Endothelial cell (in vitro differentiated cells): Measurements from ENCODE around the gene MIB2. TPM values are rescaled to one million over a fixed set of nuclear protein-coding genes. Genes with fewer than 3 reads are reported as not detected.
"Not testable (repeated sequence)": the region's sequence is repeated elsewhere in the genome, so short reads cannot be mapped to it uniquely, and the experiment has no call there.

Experiments
- DNase-seq: peaks from one replicate; pipeline ENCODE4 v3.0.0; 2021; ENCODE audit warnings: low spot score
- H3K27ac Mint-ChIP-seq: one replicate; pipeline ENCODE4 v1.8.0; 2021; ENCODE audit warnings: mixed read lengths, inconsistent platforms; ENCODE audit not compliant: unreplicated experiment
- H3K27me3 Mint-ChIP-seq: one replicate; pipeline ENCODE4 v1.8.0; 2021; ENCODE audit warnings: mild to moderate bottlenecking, moderate library complexity, mixed read lengths, inconsistent platforms; ENCODE audit not compliant: unreplicated experiment
- H3K36me3 Mint-ChIP-seq: one replicate; pipeline ENCODE4 v1.8.0; 2021; ENCODE audit warnings: mild to moderate bottlenecking, low read depth, mixed read lengths, inconsistent platforms; ENCODE audit not compliant: unreplicated experiment
- H3K4me1 Mint-ChIP-seq: one replicate; pipeline ENCODE4 v1.8.0; 2021; ENCODE audit warnings: mild to moderate bottlenecking, mixed read lengths, inconsistent platforms; ENCODE audit not compliant: unreplicated experiment
- H3K4me3 Mint-ChIP-seq: one replicate; pipeline ENCODE4 v1.8.0; 2021; ENCODE audit warnings: mild to moderate bottlenecking, mixed read lengths, inconsistent platforms; ENCODE audit not compliant: unreplicated experiment
- H3K9me3 Mint-ChIP-seq: one replicate; pipeline ENCODE4 v1.8.0; 2021; ENCODE audit warnings: mixed read lengths, inconsistent platforms; ENCODE audit not compliant: unreplicated experiment
- total RNA-seq: library from RNA; stranded (reverse); fragmentation: NEBNext Ultra II Directional; extraction: Animal tissue kit (Norgen Biotek cat#: 25700); gene quantifications from one replicate; pipeline ENCODE4 v1.2.1, GENCODE V29; 2021; ENCODE audit not compliant: unreplicated experiment
- TF ChIP-seq, protein P1 (sequence below): fragments of 200-600 bp; sonication (generic); IDR thresholded peaks from one replicate; pipeline ENCODE4 v1.5.0; 2021; ENCODE audit warnings: antibody characterized with exemption; ENCODE audit not compliant: unreplicated experiment

Gene MIB2
- total RNA-seq, 1 donor from 2014 or later: 84.4 TPM

DNA sequence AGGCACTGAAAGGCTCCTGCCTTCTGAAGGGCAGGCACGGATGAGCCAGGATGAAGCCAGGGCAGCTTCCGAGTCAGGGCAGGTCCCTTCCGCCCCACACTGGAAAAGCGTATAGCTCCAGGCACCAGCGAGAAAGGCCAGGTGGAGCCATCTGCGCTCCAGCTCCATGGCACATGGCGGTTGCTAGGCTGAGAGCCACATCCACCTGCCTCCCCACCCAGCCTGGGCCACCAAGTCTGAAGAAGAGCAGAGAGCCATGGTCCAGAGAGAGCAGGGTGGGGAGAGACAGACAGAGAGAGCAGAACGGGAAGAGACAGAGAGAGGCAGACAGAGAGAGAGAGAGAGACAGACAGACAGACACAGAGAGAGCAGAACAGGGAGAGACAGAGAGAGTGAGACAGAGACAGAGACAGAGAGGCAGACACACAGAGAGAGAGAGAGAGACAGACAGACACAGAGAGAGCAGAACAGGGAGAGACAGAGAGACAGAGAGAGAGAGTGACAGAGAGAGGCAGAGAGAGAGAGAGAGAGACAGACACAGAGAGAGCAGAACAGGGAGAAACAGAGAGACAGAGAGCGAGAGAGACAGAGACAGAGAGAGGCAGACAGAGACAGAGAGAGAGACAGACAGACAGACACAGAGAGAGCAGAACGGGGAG is 20.6 kb upstream of the MIB2 start:
- Mint-ChIP-seq H3K4me3 (no peak overlapping the region), H3K9me3 (no peaks in the 10 kb centered on the region), H3K4me1 (no peaks in the 10 kb centered on the region), H3K27ac (no peak overlapping the region), H3K36me3 (no peaks in the 10 kb centered on the region), H3K27me3 (peaks cover 14% of the 10 kb centered on the region)
- no peak for DNase-seq
- TF ChIP-seq, protein P1, sequence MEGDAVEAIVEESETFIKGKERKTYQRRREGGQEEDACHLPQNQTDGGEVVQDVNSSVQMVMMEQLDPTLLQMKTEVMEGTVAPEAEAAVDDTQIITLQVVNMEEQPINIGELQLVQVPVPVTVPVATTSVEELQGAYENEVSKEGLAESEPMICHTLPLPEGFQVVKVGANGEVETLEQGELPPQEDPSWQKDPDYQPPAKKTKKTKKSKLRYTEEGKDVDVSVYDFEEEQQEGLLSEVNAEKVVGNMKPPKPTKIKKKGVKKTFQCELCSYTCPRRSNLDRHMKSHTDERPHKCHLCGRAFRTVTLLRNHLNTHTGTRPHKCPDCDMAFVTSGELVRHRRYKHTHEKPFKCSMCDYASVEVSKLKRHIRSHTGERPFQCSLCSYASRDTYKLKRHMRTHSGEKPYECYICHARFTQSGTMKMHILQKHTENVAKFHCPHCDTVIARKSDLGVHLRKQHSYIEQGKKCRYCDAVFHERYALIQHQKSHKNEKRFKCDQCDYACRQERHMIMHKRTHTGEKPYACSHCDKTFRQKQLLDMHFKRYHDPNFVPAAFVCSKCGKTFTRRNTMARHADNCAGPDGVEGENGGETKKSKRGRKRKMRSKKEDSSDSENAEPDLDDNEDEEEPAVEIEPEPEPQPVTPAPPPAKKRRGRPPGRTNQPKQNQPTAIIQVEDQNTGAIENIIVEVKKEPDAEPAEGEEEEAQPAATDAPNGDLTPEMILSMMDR: no peak

DNA sequence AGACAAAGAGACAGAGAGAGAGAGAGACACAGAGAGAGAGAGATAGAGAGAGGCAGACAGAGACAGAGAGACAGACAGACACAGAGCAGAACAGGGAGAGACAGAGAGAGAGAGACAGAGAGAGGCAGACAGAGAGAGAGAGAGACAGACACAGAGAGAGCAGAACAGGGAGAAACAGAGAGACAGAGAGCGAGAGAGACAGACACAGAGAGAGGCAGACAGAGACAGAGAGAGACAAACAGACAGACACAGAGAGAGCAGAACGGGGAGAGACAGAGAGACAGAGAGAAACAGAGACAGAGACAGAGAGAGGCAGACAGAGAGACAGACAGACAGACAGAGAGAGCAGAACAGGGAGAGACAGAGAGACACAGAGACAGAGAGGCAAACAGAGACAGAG is 20.0 kb upstream of the MIB2 start:
- not testable (repeated sequence) for H3K4me3 Mint-ChIP-seq, H3K4me1 Mint-ChIP-seq, DNase-seq, H3K36me3 Mint-ChIP-seq, H3K9me3 Mint-ChIP-seq, H3K27ac Mint-ChIP-seq
- peaks cover 14% of the 10 kb centered on the region for H3K27me3 Mint-ChIP-seq

DNA sequence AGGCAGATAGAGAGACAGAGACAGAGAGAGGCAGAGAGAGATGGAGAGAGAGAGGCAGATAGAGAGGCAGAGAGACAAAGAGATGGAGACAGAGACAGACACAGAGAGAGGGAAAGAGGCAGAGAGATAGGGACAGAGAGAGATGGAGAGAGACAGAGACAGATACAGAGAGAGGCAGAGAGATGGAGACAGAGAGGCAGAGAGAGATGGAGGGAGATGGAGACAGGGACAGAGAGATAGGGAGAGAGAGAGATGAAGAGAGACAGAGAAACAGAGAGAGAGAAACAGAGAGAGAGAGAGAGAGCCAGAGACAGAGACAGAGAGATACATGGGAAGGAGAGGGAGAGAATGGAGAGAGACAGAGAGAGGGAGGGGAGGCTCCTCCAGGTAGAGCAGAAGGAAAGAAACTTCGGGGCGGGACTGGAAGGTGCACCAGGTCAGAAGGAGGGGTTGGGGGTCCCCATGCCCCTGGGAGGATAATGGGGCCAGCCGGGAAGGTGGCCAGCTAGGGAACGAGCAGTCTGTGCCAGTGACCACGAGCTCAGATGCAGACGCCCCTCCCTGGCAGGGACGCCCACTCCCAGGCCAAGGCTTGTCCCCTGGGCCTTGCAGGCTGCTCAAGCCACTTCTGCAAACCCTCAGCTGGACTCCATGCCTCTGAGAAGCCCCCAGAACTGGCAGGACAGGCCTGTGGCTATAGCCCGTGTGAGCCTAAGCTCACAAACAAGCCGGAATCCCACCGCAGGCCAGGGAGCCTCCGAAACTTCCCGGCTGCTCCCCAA is 18.6 kb upstream of the MIB2 start:
- no peak overlapping the region for H3K27ac Mint-ChIP-seq
- H3K27me3 Mint-ChIP-seq: peaks cover 14% of the 10 kb centered on the region
- H3K4me1 Mint-ChIP-seq: no peaks in the 10 kb centered on the region
- no peak overlapping the region for H3K4me3 Mint-ChIP-seq
- TF ChIP-seq, protein P1: no peak
- H3K9me3 Mint-ChIP-seq: no peaks in the 10 kb centered on the region
- no peak for DNase-seq
- H3K36me3 Mint-ChIP-seq: no peaks in the 10 kb centered on the region

DNA sequence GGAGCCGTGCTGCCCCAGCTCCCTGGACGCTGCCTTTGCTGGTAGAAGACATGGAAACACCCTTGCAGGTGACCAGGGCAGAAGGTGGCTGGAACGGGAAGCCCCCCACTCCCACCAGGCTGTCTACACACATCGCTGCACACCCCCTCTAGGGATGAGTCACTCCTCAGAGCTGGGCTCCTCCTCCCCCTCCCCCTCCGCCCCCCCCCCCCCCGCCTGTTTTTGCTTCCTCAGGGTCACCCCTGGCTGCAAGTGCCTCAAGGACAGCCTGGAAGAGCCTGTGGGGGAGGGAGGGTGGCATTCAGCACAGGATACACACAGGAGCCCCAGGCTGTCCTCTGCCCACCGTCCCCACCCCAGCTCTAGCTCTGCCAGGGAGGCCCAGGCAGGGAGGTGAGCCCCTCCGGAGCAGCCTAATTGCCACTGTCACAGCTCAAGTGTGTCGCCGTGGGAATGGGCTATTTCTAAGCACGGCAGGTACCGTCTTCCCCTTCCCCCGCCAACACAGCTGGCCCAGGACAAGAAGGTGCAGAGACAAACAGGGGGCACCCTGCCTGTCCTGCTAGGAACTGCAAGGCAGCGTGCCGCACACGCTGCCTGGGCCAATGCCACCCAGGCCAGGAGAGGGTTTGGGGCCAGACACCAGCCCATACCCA is 17.9 kb upstream of the MIB2 start:
- no peaks in the 10 kb centered on the region for H3K36me3 Mint-ChIP-seq
- no peaks in the 10 kb centered on the region for H3K4me1 Mint-ChIP-seq
- H3K4me3 Mint-ChIP-seq: no peak overlapping the region
- H3K27ac Mint-ChIP-seq: no peak overlapping the region
- H3K9me3 Mint-ChIP-seq: no peaks in the 10 kb centered on the region
- TF ChIP-seq, protein P1: peak; percentile 32
- DNase-seq: no peak
- H3K27me3 Mint-ChIP-seq: peaks cover 14% of the 10 kb centered on the region

DNA sequence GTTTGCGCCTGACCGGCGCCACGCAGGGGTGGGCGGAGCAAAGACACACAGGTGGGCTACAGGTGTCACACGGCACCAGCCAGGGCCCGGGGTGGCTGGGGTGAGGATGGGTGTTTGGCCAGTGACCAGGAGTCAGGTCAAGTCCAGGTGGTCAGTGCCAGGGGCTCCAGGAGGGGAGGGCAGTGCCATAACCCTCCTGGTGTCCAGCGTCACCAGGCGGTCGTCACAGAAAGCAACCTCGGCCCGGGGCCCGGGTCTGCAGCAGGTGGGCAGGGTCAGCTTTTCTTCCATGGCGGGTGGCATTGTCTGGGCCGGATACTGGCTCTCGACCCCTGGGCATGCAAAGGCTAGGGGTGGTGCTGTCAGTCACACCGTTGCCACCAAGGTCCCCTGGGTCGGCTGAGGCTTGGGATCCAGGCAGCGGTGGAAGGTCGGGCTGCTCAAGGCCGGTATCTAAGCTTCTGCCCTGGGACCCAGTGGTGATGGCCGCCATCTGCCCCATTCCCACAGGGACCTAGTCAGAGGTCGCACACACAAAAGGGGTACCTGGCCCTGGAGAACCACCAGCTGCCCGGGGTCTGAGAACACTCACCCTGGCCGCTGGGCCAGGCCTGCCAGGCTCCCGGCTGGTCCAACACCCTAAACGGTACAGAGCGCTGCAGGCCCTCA is 17.1 kb upstream of the MIB2 start:
- Mint-ChIP-seq H3K27ac (no peak overlapping the region), H3K4me1 (no peaks in the 10 kb centered on the region), H3K36me3 (no peaks in the 10 kb centered on the region), H3K9me3 (no peaks in the 10 kb centered on the region), H3K27me3 (peaks cover 10% of the 10 kb centered on the region), H3K4me3 (no peak overlapping the region)
- DNase-seq: no peak
- TF ChIP-seq, protein P1: no peak
